Right ventricle myocardium superior (tissue), 1 donor: ENCODE measurements around the gene IFITM10. TPM values are rescaled to one million over a fixed set of nuclear protein-coding genes. Genes with fewer than 3 reads are reported as not detected.

Experiments
- ATAC-seq: fragments of 200-7000 bp; cut with Tn5 transposase; one replicate; pipeline ENCODE4 v1.9.1; 2020; ENCODE audit warnings: mild to moderate bottlenecking; ENCODE audit not compliant: poor library complexity
- DNase-seq: peaks from one replicate; pipeline ENCODE4 v3.0.0-alpha.2; 2020
- intact Hi-C: fragments of 100-400 bp; cut with DNase I; formaldehyde crosslinking; loops from one replicate; pipeline ENCODE4 v1.11.2; 2022
- total RNA-seq: library from RNA; stranded (reverse); fragmentation: NEBNext Ultra II Directional; extraction: Animal tissue kit (Norgen Biotek cat#: 25700); gene quantifications from one replicate; pipeline ENCODE4 v1.2.1, GENCODE V29; 2021
- donor health status: DM: no; HTN: yes; CAD: no; lungs with severe emphysema.

IFITM10 gene
- total RNA-seq, 1 donor from 2014 or later = 1.1 TPM

DNA sequence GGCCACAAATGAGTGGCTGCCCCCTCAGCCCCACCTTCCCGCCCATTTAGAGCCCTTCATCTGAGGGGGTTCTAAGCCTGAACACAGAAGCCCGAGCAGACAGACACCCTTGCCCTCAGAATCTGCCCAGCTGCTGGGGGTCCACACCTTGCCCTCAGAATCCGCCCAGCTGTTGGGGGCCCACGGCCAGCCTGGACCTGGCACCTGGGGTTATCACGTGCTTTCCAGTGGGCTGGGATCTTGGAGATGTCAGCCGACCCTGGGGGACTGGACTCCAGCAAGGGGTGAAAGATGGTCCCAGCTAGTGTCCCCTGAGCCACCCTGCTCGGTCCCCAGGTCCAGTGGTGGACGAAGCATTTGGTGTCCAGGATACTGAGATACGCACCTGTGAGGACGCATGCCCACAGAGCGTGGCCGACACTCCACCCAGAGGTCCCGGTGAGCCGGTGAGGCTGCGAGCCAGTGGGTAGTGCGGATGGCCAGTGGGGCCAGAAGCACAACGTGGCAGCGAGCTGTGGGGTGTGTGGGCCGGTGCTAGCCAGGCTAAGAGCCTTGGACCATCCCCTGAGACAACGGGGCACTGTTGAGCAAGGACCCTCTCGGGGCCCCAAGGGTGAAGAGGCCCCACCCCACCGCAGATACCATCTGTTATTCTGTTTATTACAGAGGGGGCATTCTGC is 16.5 kb upstream of the IFITM10 start:
- intact Hi-C loops = no loop called here
- DNase-seq = peak; percentile 29
- ATAC-seq = no peak

DNA sequence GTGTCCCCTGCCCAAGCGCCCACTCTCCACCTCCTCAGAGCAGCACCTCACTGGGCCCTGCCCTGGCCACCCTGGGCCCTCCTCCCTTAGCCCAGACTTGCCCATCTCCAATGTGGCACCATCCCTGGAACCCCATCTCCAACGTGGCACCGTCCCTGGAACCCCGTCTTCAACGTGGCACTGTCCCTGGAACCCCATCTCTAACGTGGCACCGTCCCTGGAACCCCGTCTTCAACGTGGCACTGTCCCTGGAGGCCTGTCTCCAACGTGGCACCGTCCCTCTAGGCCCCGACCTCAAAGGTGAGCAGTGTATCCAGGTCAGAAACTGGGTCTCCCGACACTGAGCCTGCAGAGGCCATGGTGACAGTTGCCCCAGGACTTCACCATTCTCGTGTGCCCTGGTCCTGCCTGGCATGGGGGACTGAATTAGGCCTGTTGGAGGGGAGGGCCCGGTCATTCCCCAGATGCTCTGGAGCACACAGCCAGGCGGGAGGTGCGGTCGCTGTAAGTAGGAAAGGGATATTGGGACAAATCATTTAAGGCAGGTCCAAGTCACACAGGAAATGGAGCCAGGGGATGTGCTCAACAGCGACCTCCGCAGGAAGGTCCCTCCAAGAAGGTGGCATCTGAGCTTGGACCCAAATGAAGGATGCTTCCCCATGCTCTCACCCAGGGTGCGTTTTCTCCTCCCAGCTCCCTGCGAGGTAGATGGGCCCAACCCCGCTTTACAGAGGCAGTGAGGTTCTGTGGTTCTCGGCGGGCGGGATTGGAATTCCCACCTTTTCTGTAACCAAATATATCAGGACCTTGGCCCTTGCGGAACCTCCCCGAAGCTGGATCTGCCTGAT is 15.7 kb upstream of the IFITM10 start:
- intact Hi-C loops = no loop called here
- ATAC-seq (no peak), DNase-seq (peak; percentile 37)

GRCh38 chr11:1763796-1764661 is 13.6 kb upstream of the IFITM10 start, which contains the start of gene CTSD:
Gene CTSD (minus strand): TSS chr11:1763927. CDS start chr11:1763859, 68 bp downstream.
- DNase-seq (peak; percentile 95), ATAC-seq (peak; percentile 83)
- intact Hi-C loops = no loop called here

GRCh38 chr11:1763336-1763795 is 13.0 kb upstream of the IFITM10 start:
- intact Hi-C loops = no loop called here
- ATAC-seq (no peak), DNase-seq (no peak)

DNA sequence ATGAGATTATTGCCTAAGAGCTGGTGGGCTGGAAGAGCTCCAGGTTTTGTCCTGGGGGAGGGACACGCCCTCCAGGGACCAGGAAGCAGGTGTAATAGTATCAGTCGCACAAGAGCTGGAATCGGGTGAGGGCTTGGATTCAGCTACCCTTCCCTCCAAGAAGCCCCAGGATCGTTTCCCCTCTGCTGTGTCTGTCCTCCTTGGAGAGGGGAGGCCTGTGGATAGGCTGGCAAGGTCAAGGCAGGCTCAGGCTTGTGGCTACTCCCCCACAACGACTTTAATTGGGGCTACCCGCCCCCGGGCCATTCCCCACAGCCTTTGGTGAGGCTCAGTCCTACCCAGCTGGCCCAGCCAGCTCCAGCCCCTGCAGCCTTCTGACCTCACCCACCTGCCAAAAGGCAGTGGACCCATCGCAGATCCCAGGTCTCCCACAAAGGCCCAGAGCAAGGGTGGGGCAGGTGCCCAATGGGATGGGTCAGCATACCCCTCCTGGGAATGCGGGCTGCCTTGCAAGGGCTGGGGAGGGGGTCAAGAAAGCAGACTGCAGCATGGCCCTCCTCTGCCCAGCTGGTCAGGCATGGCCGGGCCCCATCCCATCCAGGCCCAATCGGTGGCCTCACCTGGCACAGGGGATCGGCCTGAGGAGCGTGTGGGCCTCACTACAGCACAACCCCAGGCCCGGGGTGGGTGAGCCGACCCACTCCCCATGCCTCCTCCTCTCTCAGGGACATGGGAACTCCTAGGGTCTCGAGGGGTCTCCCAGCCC is 12.3 kb upstream of the IFITM10 start:
- peak; percentile 16 for ATAC-seq
- intact Hi-C loops = no loop called here
- DNase-seq = no peak

GRCh38 chr11:1761857-1762536 is 11.6 kb upstream of the IFITM10 start:
- intact Hi-C loops = no loop called here
- DNase-seq (peak; percentile 41), ATAC-seq (no peak)

GRCh38 chr11:1761110-1761856 is 10.9 kb upstream of the IFITM10 start:
- intact Hi-C loops = no loop called here
- DNase-seq = peak; percentile 46
- no peak for ATAC-seq

GRCh38 chr11:1760351-1761109 is 10.1 kb upstream of the IFITM10 start:
- ATAC-seq (peak; percentile 56), DNase-seq (peak; percentile 94)
- intact Hi-C loops = no loop called here

DNA sequence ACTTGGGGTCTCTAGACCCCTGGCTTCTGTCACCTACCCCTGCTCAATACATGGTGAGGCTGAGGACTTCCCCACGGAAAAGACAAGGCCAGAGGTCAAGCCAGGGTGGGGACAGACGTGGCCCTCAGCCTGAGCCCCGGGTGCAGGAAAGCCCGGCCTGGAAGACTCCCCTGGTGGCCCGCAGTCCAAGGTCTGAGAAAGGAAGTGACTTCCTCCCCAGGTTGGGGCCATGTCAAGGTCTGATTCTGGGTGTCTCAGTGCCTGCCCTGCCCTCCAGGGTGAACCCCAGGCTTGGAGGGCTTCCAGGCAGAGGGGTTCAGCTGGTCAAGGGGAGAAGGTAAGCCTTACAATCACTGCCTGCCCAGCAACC is 9.4 kb upstream of the IFITM10 start:
- intact Hi-C loops = no loop called here
- DNase-seq (no peak), ATAC-seq (no peak)

DNA sequence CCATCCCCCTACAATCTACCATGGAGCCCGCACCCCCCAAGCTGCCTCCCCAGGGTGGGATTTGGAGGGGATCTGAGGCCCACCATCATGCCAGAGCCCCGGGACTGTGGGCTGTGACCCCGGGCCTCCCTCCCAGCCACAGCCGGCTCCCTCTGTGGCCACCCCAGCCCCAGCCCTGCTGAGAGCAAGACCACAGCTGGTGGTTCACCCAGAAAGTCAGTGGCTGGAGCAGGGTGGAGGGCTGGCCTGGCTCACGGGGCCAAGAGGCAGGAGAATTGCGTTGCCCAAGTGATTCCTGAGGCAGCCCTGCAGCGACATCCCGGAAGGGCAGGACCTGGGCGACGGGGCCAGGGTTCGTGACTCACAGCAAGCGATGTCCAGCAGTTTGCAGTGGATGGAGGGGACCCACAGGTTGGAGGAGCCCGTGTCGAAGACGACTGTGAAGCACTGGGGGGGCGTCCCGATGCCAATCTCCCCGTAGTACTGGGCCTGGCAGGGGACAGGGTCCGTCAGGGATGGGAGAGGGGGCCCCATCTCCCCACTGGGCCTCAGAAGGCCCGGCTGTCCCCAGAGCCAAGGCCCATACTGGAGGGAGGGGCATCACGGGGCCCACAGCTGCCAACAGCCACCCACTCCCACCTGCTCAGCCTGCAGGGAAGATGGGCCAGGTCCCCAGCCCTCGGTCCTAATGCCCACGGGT is 8.9 kb upstream of the IFITM10 start:
- intact Hi-C loops = no loop called here
- ATAC-seq (no peak), DNase-seq (peak; percentile 40)

DNA sequence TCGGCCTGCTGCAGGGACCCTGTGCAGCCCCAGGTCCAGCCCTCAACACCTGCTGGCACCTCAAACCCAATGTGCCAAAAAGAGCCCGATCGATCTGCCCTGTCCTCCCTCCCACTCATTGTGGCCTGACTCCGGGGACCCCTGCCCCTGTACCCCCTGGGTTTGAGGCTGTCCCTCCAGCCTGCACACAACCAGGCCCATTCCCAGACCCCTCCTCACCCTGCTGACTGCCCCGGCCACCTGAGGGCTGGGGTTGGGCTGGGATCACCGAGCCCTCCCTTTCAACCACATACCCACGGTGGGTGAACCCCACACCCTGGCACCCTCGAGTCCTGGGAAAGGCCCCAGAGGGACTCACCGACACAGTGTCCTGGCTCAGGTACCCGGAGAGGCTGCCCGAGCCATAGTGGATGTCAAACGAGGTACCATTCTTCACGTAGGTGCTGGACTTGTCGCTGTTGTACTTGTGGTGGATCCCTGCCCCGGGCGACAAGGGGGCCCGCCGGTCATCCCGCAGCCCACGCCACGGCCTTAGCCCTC is 8.3 kb upstream of the IFITM10 start:
- ATAC-seq = no peak
- no peak for DNase-seq
- intact Hi-C loops = no loop called here

GRCh38 chr11:1757861-1758610 is 7.6 kb upstream of the IFITM10 start:
- DNase-seq (peak; percentile 69), ATAC-seq (no peak)
- intact Hi-C loops = no loop called here

DNA sequence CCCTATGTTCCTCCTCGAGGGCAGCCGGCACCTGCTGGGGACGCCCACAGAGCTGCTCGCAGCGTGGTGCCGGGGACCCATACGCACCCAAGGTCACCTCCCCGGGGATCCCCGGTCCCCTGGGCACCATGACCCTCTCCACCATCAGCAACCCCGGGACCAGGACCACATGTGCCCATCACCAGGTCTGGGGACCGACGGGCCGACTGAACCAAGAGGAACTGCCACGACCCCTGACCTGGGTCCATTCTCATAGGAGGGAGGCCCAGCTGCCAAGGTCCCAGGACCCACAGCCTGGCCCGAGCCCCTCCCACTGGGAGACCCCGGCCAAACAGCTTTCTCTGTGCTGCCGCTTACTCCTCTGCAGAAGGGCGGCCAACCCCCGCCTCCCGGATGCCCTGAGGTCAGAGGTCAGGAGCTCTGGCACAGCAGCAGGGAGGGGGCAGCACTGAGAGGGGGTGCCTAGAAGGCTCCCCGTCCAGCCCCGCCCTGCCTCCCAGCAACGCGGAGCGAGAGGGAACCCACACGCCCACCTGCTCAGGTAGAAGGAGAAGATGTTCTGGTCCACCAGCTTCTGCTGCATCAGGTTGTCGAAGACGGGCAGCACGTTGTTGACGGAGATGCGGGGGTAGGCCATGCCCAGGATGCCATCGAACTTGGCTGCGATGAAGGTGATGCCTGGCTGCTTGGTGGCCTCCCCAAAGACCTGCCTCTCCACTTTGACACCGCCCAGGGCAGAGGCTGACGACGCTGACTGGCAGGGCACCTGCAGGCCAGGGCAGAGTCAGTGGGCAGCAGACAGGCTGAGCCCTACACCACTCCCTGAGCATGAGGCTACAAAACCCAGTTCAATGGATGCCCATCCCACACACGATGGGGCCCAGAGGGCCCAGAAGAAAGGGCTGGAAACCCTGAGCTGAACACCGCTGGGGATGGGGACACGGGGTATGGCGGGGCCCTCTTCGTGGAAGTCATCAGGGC is 6.7 kb upstream of the IFITM10 start:
- intact Hi-C loops = no loop called here
- DNase-seq (peak; percentile 37), ATAC-seq (no peak)
